Left ventricle myocardium inferior (tissue), 1 donor: Measurements from ENCODE around the gene TSKU. TPM values are rescaled to one million over a fixed set of nuclear protein-coding genes. Genes with fewer than 3 reads are reported as not detected.
A peak's percentile ranks its signal among the peaks of the same experiment; 100 is the strongest.
"Not testable (repeated sequence)": the region's sequence is repeated elsewhere in the genome, so short reads cannot be mapped to it uniquely, and the experiment has no call there.

Experiments used
- DNase-seq: peaks from one replicate; pipeline ENCODE4 v3.0.0-alpha.2; 2020
- H3K27ac ChIP-seq: fragments of 200-600 bp; replicated peaks from 2 replicates; pipeline ENCODE4 v1.8.0; 2021
- H3K27me3 ChIP-seq: fragments of 200-600 bp; 2 replicates; pipeline ENCODE4 v1.8.0; 2021; ENCODE audit warnings: low read depth
- H3K36me3 ChIP-seq: fragments of 200-600 bp; 2 replicates; pipeline ENCODE4 v1.8.0; 2021
- H3K4me1 ChIP-seq: fragments of 200-600 bp; 2 replicates; pipeline ENCODE4 v1.8.0; 2021
- H3K4me3 ChIP-seq: fragments of 200-600 bp; 2 replicates; pipeline ENCODE4 v1.8.0; 2021; ENCODE audit warnings: mild to moderate bottlenecking, moderate library complexity
- H3K9me3 ChIP-seq: fragments of 200-600 bp; replicated peaks from 2 replicates; pipeline ENCODE4 v1.8.0; 2021
- CTCF ChIP-seq: fragments of 200-600 bp; IDR thresholded peaks from 2 replicates; pipeline ENCODE4 v1.8.0; 2021; ENCODE audit warnings: antibody characterized with exemption, mild to moderate bottlenecking, borderline replicate concordance
- intact Hi-C: fragments of 100-400 bp; cut with micrococcal nuclease; formaldehyde crosslinking; loops from one replicate; pipeline ENCODE4 v1.11.0; 2022
- total RNA-seq: library from RNA; stranded (reverse); fragmentation: NEBNext Ultra II Directional; extraction: Animal tissue kit (Norgen Biotek cat#: 25700); gene quantifications from one replicate; pipeline ENCODE4 v1.2.1, GENCODE V29; 2021
- donor health status: DM: no; HTN: yes; CAD: no; lungs with severe emphysema.

TSKU gene
- total RNA-seq, 1 donor from 2014 or later, result 12.1 TPM

DNA sequence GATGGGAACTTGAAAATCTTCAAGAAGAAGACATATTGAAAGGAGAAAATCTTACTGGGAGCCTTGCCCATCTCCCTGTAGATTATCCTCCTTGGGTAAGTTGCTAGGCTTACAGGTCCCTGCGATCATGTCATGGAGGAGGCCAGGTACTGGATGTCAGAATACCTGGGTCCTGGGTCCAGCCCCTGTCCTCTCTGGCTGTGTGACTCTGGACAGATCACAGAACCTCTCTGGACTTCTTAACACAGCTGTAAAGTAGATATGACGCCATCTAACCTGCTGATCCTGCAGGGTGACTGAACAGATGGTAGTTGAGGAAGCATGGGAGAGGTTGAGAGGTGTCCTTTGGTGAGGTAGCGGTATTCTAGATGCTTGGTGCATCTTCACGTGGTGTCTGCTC, 4.1 kb downstream of the TSKU start:
- TF ChIP-seq CTCF, result no peak
- intact Hi-C loops, result no loop called here
- no peak for DNase-seq
- H3K9me3 ChIP-seq, result peaks cover 6% of the 10 kb centered on the region
- H3K4me1 ChIP-seq, result peaks cover 83% of the 10 kb centered on the region
- H3K27ac ChIP-seq, result peak overlapping the region; percentile 47
- no peaks in the 10 kb centered on the region for H3K27me3 ChIP-seq
- H3K4me3 ChIP-seq, result no peak overlapping the region
- no peaks in the 10 kb centered on the region for H3K36me3 ChIP-seq

- H3K9me3 ChIP-seq, result peaks cover 6% of the 10 kb centered on the region
- H3K4me3 ChIP-seq, result peak overlapping the region; percentile 6
- H3K27ac ChIP-seq, result peak overlapping the region; percentile 47
- no peak for DNase-seq
- no peaks in the 10 kb centered on the region for H3K36me3 ChIP-seq
- no peaks in the 10 kb centered on the region for H3K27me3 ChIP-seq
- peaks cover 84% of the 10 kb centered on the region for H3K4me1 ChIP-seq
- intact Hi-C loops, result no loop called here
- TF ChIP-seq CTCF, result no peak
Observed at GRCh38 chr11:76787911-76788596, 4.9 kb downstream of the TSKU start.

GRCh38 chr11:76788661-76789442, 5.7 kb downstream of the TSKU start:
- Histone ChIP-seq H3K36me3 (no peaks in the 10 kb centered on the region), H3K4me1 (peaks cover 85% of the 10 kb centered on the region), H3K27me3 (no peaks in the 10 kb centered on the region), H3K9me3 (peaks cover 6% of the 10 kb centered on the region), H3K4me3 (peak overlapping the region; percentile 7), H3K27ac (peak overlapping the region; percentile 47)
- intact Hi-C loops, result no loop called here
- no peak for TF ChIP-seq CTCF
- no peak for DNase-seq

GRCh38 chr11:76789443-76789719, 6.2 kb downstream of the TSKU start:
- intact Hi-C loops, result no loop called here
- Histone ChIP-seq H3K4me1 (peaks cover 85% of the 10 kb centered on the region), H3K4me3 (no peak overlapping the region), H3K9me3 (peaks cover 6% of the 10 kb centered on the region), H3K36me3 (no peaks in the 10 kb centered on the region), H3K27me3 (no peaks in the 10 kb centered on the region), H3K27ac (peak overlapping the region; percentile 47)
- no peak for DNase-seq
- TF ChIP-seq CTCF, result no peak

GRCh38 chr11:76790251-76790650, 7.1 kb downstream of the TSKU start:
- peaks cover 6% of the 10 kb centered on the region for H3K9me3 ChIP-seq
- H3K36me3 ChIP-seq, result peaks cover under 1% of the 10 kb centered on the region
- H3K4me3 ChIP-seq, result no peak overlapping the region
- H3K27me3 ChIP-seq, result no peaks in the 10 kb centered on the region
- peaks cover 81% of the 10 kb centered on the region for H3K4me1 ChIP-seq
- no peak overlapping the region for H3K27ac ChIP-seq
- intact Hi-C loops, result no loop called here
- no peak for TF ChIP-seq CTCF
- DNase-seq, result no peak

DNA sequence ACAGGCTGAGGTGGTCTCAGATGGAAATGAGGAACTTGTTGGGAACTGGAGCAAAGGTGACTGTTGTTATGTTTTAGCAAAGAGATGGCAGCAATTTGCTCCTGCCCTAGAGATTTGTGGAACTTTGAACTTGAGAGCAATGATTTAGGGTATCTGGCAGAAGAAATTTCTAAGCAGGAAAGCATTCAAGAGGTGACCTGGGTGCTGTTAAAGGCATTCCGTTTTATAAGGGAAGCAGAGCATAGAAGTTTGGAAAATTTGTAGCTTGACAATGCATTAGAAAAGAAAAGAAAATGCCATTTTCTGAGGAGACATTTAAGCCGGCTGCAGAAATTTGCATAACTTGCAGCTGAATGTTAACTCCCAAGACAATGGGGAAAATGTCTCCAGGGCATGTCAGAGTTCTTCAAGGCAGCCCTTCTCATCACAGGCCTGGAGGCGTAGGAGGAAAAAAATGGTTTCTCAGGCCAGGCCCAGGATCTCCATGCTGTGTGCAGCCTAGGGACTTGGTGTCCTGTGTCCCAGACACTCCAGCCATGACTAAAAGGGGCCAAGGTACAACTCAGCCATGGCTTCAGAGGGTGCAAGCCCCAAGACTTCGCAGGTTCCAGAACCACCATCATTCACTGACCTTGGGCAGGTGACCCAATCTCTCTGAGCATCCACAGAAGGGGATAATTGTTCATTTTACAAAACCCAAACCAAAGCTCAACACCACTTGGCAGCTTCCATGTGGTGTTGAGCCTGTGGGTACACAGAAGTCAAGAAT, 8.0 kb downstream of the TSKU start:
- H3K27me3 ChIP-seq, intact Hi-C loops, DNase-seq, H3K4me3 ChIP-seq, H3K36me3 ChIP-seq, H3K27ac ChIP-seq, H3K9me3 ChIP-seq: not testable (repeated sequence)
- peaks cover 74% of the 10 kb centered on the region for H3K4me1 ChIP-seq
